SJCRH30 (cell line): ENCODE data around the gene MCTP1. TPM values are rescaled to one million over a fixed set of nuclear protein-coding genes. Genes with fewer than 3 reads are reported as not detected.

Source experiments
- DNase-seq, 2 experiments: peaks; one replicate each; pipeline ENCODE4 v3.0.0-alpha.2; 2015 to 2020
- H3K27ac ChIP-seq: fragments of 250-450 bp; sonication (Bioruptor Pico); 2 replicates; pipeline ENCODE4 v1.5.1; 2020; ENCODE audit warnings: mild to moderate bottlenecking, moderate library complexity
- H3K27me3 ChIP-seq: fragments of 250-450 bp; sonication (Bioruptor Pico); 2 replicates; pipeline ENCODE4 v1.5.1; 2020; ENCODE audit warnings: mild to moderate bottlenecking, moderate library complexity
- H3K36me3 ChIP-seq: fragments of 250-450 bp; sonication (Bioruptor Pico); 2 replicates; pipeline ENCODE4 v1.5.1; 2020; ENCODE audit warnings: mild to moderate bottlenecking, moderate library complexity
- H3K4me1 ChIP-seq: fragments of 250-450 bp; sonication (Bioruptor Pico); 2 replicates; pipeline ENCODE4 v1.5.1; 2020; ENCODE audit warnings: mild to moderate bottlenecking, moderate library complexity
- H3K4me3 ChIP-seq: fragments of 250-450 bp; sonication (Bioruptor Pico); 2 replicates; pipeline ENCODE4 v1.5.1; 2020; ENCODE audit warnings: mild to moderate bottlenecking, moderate library complexity
- H3K9me3 ChIP-seq: fragments of 250-450 bp; sonication (Bioruptor Pico); replicated peaks from 2 replicates; pipeline ENCODE4 v1.5.1; 2020; ENCODE audit warnings: mild to moderate bottlenecking, moderate library complexity
- total RNA-seq: library from RNA; depleted of rRNA; stranded (reverse); fragments of >200 nt; shearing (Covaris generic); gene quantifications from 2 replicates; pipeline ENCODE4 v1.2.3, GENCODE V29; 2014

MCTP1 gene
- total RNA-seq, 1 experiment from 2014 or later: 1.8 TPM

DNA sequence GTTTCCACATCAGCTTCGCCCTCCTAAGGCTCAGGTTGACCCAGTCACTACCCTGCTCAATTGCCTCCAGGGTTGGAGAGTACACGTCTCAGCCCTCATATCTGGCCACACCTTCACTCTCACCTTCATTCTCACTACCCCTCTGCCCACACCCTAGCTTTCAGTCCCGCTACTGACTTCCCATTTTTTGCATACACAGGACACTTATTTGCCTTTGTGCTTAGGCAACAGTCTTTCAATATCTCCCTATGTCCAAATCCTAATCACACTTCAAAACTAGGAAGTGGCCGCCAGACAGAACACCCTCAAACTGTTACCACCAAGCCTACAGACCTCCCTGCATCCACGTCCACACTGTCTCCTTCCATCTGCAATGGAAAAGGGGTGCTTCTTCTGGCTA is 10.9 kb downstream of the MCTP1 start:
- H3K27me3 ChIP-seq: 0 out of 2 replicates have a peak, but pooled peaks cover 2% of the 10 kb centered on the region
- H3K36me3 ChIP-seq: no peaks in the 10 kb centered on the region
- H3K4me3 ChIP-seq: no peak overlapping the region
- no peak overlapping the region for H3K27ac ChIP-seq
- no peaks in the 10 kb centered on the region for H3K9me3 ChIP-seq
- no peaks in the 10 kb centered on the region for H3K4me1 ChIP-seq
- no peak for DNase-seq

DNA sequence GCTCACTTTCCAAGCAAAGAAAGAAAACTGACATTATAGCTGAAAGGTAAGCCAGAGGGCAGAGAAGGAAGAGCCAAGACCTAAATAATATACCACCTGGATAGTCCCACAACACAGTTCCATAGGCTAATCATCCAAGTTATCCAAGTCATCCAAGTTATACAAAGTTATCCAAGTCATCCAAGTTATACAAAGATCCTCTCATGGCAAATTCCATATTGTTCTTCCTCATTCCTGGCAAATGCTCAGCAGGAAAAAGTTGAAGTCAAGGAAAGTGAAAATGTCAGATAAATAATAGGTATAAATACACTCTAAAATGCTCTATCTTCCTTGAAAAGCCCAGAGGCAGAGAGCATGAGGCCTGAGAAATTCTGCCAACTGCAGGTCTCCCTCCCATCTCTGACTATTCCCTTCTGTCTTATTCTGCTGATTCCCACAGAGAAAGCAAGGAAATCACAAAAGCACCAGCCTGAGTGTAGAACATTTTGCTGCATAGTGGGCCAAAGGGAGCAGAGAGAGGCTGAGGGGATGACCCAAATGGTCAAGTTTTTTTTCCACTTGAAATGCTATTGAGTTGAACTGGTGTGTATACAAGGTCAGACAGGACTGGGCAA is 12.5 kb downstream of the MCTP1 start:
- Histone ChIP-seq H3K9me3 (no peaks in the 10 kb centered on the region), H3K27ac (no peak overlapping the region), H3K36me3 (no peaks in the 10 kb centered on the region), H3K27me3 (0 out of 2 replicates have a peak, but pooled peaks cover 2% of the 10 kb centered on the region), H3K4me3 (no peak overlapping the region), H3K4me1 (no peaks in the 10 kb centered on the region)
- DNase-seq: no peak

DNA sequence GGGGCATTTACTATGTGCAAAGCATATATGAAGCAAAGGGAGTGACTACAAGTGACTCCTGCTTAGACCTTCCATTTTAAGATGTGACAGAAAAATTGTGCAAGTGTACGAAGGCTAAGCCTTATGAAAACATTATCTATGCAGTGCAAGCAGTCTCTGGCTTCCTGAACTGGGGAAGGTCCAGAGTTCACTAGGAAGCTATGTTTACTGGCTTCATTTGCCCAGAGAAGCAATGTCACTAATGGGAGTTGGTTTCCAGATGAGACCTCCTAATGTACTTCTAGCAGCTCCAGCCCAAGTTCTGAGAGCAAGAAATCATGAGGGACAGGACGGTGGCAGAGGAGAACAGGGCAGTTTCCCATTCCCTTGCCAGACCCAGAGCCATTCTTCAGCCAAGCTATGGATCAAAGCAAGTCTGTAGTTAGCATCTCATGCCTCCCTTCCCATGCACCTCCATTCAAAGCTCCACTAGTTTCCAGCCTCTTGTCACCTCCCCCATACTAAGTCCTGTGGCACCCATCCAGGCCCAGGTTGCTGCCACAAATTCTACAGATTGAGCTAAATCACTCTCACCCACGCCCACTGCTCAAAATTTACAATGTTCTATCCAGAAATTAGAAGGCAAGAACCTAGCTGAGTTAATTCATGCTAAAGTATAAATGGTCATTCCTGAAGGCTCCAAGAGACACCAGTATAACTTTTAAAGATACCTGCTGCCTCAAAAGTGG is 21.8 kb downstream of the MCTP1 start:
- Histone ChIP-seq H3K36me3 (no peaks in the 10 kb centered on the region), H3K27me3 (no peaks in the 10 kb centered on the region), H3K4me1 (no peaks in the 10 kb centered on the region), H3K9me3 (no peaks in the 10 kb centered on the region), H3K27ac (no peak overlapping the region), H3K4me3 (no peak overlapping the region)
- DNase-seq: no peak

DNA sequence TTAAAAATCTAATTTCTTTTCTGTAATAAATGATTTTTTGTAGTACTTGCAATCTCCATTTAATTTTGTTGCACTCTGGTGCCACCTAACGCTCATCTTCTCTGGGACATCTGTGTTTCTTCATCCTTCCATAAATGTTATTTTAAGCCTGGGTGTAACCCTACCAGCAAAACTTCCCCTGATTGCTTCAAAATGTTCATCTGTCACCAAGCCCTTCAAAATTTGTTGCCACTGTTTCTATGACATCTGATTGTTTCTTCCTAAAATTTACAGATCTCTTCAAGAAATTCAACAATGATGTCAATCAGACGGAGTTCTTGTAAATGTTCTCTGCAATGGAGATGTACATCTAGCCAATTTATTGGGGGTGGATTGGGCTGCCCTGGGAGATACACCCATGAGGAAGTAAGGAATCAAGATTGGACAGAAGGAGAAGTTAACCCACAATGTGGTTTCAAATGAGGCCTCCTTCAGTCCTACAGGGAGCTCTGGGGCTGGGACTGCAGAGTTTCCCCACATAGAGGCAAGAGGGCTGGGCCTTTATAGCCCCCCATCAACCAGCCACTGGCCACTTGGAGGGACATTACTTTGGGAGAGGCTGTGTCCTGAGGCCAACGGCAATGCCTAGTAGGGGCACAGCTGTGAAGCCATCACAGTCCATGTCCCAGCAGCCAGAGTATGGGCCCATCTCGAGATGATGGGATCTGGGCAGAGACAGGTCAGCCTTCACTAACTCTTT is 23.3 kb downstream of the MCTP1 start:
- Histone ChIP-seq H3K27me3 (no peaks in the 10 kb centered on the region), H3K4me3 (no peak overlapping the region), H3K9me3 (no peaks in the 10 kb centered on the region), H3K4me1 (no peaks in the 10 kb centered on the region), H3K36me3 (no peaks in the 10 kb centered on the region), H3K27ac (no peak overlapping the region)
- DNase-seq: peak; percentile 14 to 53

DNA sequence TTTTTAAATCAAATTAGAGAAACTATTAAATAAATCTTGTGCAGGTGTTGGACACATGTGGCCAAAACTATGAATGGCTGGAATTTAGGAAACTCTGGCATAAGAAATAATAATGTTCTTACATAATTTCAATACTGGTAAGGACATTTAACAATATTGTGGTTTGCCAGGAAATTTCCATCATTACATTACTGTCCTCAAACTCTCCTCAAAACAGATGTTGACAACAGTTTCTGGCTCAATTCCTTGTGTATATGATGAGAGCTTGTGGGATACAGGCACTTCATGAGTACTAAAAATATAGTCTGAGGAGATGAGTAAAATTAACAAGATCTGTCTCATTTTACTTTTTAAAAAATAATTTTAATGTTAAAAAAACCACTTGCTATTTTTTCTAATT is 27.9 kb downstream of the MCTP1 start:
- H3K9me3 ChIP-seq: no peaks in the 10 kb centered on the region
- DNase-seq: no peak
- no peaks in the 10 kb centered on the region for H3K4me1 ChIP-seq
- no peak overlapping the region for H3K27ac ChIP-seq
- no peaks in the 10 kb centered on the region for H3K36me3 ChIP-seq
- H3K27me3 ChIP-seq: no peaks in the 10 kb centered on the region
- H3K4me3 ChIP-seq: no peak overlapping the region

DNA sequence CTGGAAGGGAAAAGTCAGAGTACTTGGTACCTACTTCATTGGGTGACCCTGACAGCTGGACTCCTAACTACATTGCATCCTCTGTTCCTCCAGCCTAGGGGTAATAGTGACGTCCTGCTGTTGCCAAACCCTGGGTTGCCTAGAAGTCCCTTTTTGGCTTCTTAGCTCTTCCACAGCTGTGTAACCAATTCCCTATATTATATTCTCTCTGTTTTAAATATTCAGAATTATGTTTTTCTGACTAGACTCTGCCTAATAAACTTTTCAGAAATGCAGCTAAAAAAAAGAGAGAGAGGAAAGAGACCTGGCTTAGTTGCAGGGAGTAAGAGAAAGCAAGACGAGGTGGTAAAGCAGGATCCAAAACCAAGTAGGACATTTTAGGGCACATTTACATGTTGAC is 28.4 kb downstream of the MCTP1 start:
- Histone ChIP-seq H3K36me3 (no peaks in the 10 kb centered on the region), H3K27me3 (no peaks in the 10 kb centered on the region)

DNA sequence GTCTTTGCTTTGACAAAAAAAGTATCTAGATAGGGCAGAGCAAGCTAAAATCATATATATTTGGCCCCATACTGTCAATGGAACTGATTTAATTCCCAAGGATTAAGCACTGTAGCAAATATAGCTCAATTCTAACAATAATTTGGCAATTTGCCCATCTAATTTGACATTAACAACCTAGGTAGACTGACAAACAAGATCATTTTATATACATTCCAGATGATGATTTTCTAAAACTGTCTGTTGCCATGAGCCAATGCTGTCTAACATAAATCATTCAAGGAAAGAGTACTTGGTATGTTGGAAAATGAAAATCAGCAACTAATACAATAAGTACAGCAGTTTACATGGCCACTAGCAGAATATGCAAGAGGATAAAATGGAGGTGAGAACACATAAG is 32.1 kb downstream of the MCTP1 start:
- Histone ChIP-seq H3K27me3 (no peaks in the 10 kb centered on the region), H3K9me3 (no peaks in the 10 kb centered on the region), H3K4me3 (no peak overlapping the region), H3K4me1 (no peaks in the 10 kb centered on the region), H3K36me3 (no peaks in the 10 kb centered on the region), H3K27ac (no peak overlapping the region)
- DNase-seq: no peak

More for the DNA sequence above, 28.4 kb downstream of the MCTP1 start:
- Histone ChIP-seq H3K4me1 (no peaks in the 10 kb centered on the region), H3K9me3 (no peaks in the 10 kb centered on the region), H3K4me3 (no peak overlapping the region), H3K27ac (no peak overlapping the region)
- no peak for DNase-seq

DNA sequence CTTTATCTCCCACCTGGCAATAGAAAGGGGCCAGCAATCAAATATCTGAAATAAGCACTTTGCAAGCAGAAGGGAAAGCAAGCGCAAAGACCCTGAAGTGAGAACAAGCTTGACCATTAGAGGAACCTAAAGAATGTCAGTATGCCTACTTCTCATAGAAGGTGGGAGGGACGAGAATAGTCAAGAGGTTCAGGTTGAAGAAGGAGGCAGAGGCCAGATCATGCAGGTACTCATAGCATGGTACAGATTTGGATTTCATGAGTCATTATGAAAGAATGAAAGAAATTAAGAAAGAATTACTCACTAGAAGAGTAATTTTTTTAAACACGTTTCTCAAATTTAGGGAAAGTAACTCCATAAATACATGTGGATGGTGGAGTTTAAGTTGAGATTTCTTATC is 33.7 kb downstream of the MCTP1 start:
- no peak overlapping the region for H3K4me3 ChIP-seq
- H3K27me3 ChIP-seq: no peaks in the 10 kb centered on the region
- DNase-seq: no peak
- no peaks in the 10 kb centered on the region for H3K9me3 ChIP-seq
- no peaks in the 10 kb centered on the region for H3K4me1 ChIP-seq
- no peaks in the 10 kb centered on the region for H3K36me3 ChIP-seq
- H3K27ac ChIP-seq: no peak overlapping the region

DNA sequence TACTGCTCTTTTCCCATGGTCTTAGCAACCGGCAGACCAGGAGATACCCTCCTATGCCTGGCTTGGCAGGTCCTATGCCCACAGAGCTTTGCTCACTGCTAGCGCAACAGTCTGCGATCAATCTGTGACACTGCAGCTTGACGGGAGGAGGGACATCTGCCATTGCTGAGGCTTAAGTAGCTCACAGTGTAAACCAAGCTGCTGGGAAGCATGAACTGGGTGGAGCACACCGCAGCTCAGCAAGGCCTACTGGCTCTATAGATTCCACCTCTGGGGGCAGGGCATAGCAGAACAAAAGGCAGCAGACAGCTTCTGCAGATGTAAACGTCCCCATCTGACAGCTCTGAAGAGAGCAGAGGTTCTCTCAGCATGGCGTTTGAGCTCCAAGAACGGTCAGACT is 40.4 kb downstream of the MCTP1 start:
- no peaks in the 10 kb centered on the region for H3K36me3 ChIP-seq
- H3K27me3 ChIP-seq: no peaks in the 10 kb centered on the region
- no peak for DNase-seq
- H3K9me3 ChIP-seq: no peaks in the 10 kb centered on the region; the same call in 1 of the 2 replicates
- no peak overlapping the region for H3K4me3 ChIP-seq
- H3K4me1 ChIP-seq: no peaks in the 10 kb centered on the region
- no peak overlapping the region for H3K27ac ChIP-seq

DNA sequence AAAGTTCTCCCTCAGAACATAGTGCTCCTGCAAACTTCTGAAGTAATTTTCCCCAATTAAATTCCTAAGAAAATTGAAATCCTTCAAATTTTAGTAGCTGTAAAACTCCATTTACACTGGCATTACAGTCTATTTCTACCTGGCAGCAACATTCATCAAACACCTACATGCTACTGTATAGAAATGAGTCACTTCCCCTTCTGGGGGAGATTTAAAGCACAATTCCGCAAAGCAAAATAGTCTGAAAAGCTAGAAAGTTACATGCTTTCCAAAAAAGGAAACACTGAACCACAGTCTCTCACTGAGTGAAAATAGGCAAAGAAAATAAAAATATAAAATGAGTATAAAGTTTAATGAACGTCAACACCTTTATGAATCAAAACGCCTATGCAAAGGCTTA is 43.3 kb downstream of the MCTP1 start:
- DNase-seq: no peak
- Histone ChIP-seq H3K9me3 (no peaks in the 10 kb centered on the region; the same call in 1 of the 2 replicates), H3K36me3 (no peaks in the 10 kb centered on the region), H3K4me3 (no peak overlapping the region), H3K27ac (no peak overlapping the region), H3K4me1 (peaks cover 4% of the 10 kb centered on the region), H3K27me3 (no peaks in the 10 kb centered on the region)

DNA sequence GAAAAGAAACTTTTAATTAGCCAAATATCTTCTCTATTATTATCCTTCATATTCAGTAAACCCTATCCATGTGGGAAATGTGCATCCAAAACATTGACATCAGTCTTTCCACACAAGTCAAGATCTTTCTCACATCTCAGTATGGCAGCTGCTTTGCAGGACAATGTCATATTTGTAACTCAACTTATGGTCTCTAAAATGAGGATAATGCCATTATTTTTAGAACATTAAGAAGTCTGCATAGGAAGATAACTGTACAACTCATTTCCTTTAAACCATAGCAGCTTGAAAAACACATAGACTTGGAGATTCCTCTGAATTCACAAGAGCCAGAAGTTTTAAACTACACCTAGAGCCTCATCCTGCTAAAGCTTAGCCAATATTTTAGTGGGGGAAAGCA is 43.7 kb downstream of the MCTP1 start:
- Histone ChIP-seq H3K9me3 (no peaks in the 10 kb centered on the region; the same call in 1 of the 2 replicates), H3K36me3 (no peaks in the 10 kb centered on the region), H3K4me1 (peaks cover 4% of the 10 kb centered on the region), H3K27me3 (no peaks in the 10 kb centered on the region), H3K27ac (no peak overlapping the region), H3K4me3 (no peak overlapping the region)
- DNase-seq: no peak

DNA sequence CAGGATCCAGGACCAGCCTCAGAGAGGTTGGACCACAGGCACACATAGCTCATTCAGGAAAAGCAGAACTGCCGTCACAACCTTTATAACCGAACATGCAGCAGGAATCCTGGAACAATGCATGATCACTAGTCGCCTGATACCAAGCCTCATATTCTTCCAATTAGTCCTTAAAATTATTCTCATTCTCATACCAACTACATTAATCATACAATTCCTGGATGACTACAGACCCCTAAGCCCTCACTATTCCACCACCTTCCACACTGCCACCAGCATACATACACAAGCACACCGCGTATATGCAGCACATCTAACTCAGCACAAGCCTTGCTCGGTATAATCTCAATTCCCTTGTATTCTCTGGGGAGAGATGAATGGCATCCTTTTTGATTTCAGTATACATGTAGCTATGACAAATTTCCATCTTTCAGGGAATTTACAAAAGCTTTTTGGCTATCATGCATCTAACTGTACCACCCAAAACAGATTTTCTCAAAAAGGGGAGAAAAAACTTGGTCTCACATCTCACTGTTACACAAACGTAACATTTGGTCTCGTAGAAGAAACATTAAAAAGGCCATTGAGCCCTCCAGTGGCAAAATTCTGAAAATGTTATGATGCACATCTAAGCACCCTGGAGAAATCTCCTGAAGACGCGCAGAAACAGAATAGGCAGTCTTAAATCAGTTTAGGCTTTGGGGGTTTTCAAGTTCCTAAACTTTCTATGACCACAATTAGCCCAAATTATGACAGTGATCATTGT is 46.2 kb downstream of the MCTP1 start:
- H3K4me1 ChIP-seq: peaks cover 4% of the 10 kb centered on the region
- H3K9me3 ChIP-seq: peaks cover under 1% of the 10 kb centered on the region
- H3K27ac ChIP-seq: no peak overlapping the region
- no peaks in the 10 kb centered on the region for H3K27me3 ChIP-seq
- DNase-seq: peak in 1 of 2 experiments; percentile 64
- no peaks in the 10 kb centered on the region for H3K36me3 ChIP-seq
- H3K4me3 ChIP-seq: no peak overlapping the region

DNA sequence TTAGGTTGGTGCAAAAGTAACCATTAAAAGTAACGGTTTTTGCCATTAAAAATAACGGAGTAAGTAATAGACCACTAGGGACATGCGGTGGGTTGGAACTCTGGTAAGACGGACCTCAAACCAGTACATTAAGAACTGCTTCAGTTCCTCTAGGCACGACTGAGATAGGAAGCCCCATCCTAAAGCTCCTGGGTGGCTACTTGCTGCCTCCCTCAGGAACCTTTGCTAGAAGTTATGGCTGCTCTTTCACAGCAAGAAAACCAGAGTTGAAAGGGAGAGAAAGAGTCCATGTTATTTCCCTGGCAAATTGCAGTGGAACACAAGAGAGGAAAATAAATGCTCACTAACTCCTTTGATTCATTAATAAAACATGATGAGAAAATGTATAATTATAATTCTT is 47.6 kb downstream of the MCTP1 start:
- H3K9me3 ChIP-seq: peaks cover 5% of the 10 kb centered on the region
- H3K4me3 ChIP-seq: no peak overlapping the region
- no peak overlapping the region for H3K27ac ChIP-seq
- H3K27me3 ChIP-seq: no peaks in the 10 kb centered on the region
- DNase-seq: no peak
- no peaks in the 10 kb centered on the region for H3K36me3 ChIP-seq
- H3K4me1 ChIP-seq: peaks cover 4% of the 10 kb centered on the region

DNA sequence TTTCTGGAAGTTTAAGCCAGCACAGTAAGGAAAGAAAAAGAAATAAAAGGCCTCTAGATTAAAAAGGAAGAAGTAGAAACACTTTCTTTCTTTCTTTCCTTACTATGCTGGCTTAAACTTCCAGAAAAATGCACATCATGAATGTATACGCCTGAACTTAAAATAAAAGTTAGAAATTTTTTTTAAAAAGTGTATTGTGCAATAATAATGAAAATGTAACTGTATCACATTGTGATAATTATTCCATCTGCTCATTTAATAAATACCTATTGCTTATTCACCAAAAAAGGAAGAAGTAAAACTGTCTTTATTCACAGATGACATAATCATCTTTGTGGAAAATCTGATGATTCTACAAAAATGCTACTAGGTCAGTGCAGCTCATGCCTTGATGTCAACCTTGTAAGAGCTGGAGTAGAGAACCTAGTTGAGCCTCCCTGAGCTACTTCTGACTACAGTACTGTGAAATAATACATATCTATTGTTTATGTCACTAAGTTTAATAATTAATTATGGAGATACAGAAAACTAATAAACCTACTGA is 49.4 kb downstream of the MCTP1 start:
- H3K4me3 ChIP-seq: no peak overlapping the region
- no peak overlapping the region for H3K27ac ChIP-seq
- peaks cover 5% of the 10 kb centered on the region; the same call in 1 of the 2 replicates for H3K9me3 ChIP-seq
- DNase-seq: no peak
- peaks cover 4% of the 10 kb centered on the region for H3K4me1 ChIP-seq
- H3K27me3 ChIP-seq: no peaks in the 10 kb centered on the region
- no peaks in the 10 kb centered on the region for H3K36me3 ChIP-seq
